ENCODE data around the gene MAMLD1.

Gene MAMLD1

GRCh38 chrX:150531467-150531866, 168.3 kb downstream of the MAMLD1 start:
- no peak for DNase-seq (ENCODE audit: low read depth in 2 of 2)

- no peak for DNase-seq (ENCODE audit: low read depth in 2 of 2)
Observed at GRCh38 chrX:150533863-150534262, 170.7 kb downstream of the MAMLD1 start.

DNA sequence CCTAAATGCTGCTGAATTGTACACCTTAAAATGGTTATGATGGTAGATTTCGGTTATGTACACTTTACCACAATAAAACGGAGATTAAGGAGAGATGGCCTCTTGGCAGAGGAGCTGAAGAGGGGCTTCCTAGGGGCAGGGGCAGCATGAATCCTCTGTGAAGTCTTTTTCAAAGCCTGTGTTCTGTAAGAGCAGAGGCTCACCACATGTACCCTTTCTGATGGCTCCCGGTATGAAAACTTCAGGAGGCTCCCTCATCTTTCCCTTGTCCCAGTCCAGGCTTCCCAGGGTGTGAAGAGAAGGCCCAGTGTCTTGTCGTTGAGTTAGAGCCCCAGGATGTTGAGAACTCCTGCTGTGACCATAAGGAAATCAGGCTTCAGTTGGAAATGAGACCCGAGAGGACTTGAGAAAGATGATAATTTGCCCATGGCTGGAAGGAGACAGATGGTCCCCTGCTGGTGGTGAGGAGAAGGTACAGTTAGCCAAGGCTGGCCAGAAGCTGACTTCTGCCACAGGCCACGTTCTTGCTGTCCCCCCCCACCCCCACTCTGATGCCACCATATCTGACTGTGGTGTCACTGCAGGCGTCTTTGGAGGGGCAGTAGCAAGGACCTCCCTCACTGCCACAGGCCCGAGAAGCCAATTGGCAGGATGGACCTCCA, 173.5 kb downstream of the MAMLD1 start:
- no peak for DNase-seq (ENCODE audit: low read depth in 2 of 2)

DNA sequence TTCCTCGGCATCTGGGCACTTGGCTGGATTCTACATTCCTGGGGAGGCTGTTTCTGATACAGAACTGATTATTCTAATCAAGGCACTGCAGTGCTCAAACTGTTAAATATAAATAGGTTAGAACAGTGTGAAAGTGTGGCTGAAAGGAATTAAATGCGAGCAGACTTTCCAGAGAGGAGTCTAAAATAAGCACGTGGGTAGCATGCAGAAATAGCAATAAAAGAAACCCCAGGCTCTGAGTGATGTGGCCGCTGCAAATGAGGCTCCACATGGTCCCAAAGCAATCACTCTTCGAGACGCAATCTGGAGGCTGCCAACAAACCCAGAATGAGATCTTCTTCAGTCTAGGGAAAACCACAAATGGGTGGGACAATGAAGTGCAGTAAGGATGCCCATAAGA, 174.7 kb downstream of the MAMLD1 start:
- no peak for DNase-seq (ENCODE audit: low read depth in 2 of 2)

DNA sequence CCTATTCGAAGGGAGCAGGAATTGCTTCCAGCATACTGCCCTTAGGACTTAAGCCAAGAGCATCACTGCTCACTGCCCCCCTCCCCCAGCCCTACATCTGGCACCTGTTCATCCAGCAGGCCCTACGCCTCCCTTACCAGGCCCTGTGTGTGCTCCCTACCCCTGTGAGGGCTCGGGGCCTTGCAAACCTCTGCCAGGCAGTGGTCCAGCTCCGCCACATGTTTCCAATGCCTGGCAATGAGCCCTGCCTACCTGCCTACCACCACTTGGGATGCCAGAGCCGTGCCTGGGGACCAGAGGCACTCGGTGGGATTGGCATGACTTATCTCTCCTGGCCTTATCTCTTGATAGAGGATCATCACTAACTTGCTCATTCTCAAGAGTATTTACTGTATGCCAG, 177.8 kb downstream of the MAMLD1 start:
- DNase-seq (ENCODE audit: low read depth in 2 of 2) = no peak

DNA sequence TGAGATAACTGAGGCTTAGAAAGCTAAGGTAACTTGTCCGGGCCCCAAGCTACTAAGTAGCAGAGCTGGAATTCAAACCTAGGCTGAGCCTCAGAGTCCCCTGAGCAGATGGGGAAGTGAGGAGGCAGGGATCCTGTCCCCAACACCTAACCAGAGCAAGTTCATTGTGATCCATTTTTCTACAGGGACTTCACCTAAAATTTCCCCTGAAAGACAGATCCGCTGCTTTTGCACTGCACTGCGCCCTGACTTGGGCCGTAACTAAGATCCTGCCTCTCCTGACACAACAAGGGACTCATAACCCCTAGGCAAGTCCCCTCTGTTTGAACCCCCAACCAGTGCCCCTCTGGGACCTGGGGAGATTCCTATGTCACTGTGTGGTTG, 179.7 kb downstream of the MAMLD1 start:
- no peak for DNase-seq (ENCODE audit: low read depth in 2 of 2)

DNA sequence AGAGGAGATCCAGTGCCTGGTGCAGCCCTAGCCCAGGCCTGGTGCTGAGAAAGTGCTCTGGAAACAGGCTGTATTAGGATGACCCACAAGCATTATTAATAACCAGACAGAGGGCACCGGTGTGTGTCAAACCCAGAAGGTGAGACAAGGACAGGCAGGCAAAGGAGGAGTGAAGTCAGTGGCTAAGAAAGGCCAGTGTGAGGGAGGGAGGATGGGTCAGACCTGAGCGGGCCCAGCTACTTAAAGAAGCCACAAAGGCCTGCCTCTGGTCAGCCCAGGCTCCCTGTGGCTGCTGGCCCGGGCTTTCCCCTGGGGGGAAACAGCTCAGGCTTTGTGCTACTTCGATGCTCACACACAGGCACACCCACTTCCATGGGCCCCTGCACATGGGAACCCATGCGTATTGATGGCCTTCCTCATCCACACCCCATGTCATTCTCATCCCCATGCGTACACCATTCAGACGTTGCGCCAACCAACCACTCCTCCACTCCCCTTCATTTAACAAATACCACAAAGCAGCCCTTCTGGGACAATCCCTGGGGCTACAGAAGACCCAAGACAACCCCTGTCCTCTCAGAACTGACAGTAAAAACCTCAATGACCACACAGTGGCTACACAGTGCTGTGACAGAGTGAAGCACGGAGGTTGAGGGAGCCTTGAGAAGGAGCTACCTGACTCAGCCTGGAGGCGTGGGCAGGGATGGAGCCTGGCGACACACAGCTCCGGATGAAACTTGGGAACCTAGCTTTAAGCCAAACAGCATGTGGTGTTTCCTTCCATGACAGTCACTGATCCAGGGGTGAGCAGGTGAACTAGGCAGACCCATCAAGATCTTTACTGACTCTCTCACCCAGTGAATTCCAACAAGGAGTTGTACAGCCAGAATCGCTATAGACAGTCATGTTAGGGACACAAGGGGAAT, 180.4 kb downstream of the MAMLD1 start:
- DNase-seq (ENCODE audit: low read depth in 2 of 2) = no peak

DNA sequence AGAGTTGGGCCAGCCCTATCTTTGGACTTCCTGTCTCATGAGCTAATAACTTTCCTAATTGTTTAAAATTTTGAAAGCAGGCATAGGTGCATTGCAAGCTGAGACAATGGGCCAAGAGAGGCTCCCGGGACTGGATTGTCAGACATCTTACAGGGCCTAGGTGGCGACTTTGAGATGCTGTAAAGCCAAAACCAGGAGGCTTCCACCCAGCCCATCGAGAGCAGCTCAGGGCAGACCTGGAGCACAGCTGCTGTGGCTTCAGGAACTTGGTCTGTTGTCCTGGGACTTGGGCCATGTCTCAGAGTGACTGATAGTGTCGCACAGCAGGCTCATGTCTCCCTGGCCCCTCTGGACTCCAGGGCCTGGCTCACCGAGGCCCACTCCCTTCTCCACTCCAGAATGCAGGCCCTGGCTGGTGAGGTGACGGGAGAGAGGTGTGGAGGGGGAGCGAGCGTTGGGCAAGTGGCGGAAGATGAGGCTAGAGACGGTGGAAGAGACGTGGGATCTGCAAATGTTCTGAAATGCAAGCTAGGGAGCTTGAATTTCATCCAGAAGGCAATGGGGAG, 181.2 kb downstream of the MAMLD1 start:
- DNase-seq (ENCODE audit: low read depth in 2 of 2) = no peak

- no peak for DNase-seq (ENCODE audit: low read depth in 2 of 2)
Observed at GRCh38 chrX:150544835-150545770, 182.0 kb downstream of the MAMLD1 start.

- DNase-seq (ENCODE audit: low read depth in 2 of 2) = no peak
Observed at GRCh38 chrX:150546711-150547153, 183.6 kb downstream of the MAMLD1 start.

DNA sequence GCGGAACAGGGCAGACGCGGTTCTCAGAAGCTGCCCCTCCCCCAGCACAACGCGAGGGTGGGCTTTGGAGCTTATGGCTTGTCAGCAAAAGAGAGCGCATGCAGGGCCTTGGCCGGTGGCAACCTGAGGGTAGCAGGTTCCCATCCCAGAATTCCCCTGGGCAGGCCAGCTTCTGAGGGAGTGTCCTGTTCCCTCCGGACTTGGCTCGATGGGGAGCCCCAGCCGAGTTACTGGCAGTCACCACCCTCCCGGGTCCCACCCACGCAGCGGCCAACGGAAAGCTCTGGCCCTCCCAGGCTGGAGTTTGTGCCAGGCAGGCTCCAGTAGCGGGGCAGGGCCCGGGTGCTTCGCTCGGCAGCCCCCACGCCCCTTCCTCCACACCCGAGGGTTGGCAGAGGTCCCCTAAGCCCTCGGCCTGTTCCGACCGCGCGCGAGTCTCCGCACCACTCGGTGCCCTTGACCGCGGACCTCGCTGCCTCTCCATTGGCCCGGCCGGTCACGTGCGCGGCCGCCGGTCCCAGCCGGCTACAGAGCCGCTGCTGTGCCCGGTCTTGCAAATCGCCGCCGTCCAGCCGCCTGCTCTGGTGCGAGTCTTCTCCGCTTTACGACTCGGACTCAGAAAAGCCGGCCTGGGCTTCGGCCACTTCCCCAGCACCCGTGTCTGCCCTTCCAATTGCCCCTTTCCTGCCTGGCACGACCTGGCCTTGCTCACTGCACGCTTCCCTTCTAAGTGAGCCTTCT, 184.4 kb downstream of the MAMLD1 start:
- no peak for DNase-seq (ENCODE audit: low read depth in 2 of 2)

- no peak for DNase-seq (ENCODE audit: low read depth in 2 of 2)
Observed at GRCh38 chrX:150548251-150548650, 185.1 kb downstream of the MAMLD1 start.

DNA sequence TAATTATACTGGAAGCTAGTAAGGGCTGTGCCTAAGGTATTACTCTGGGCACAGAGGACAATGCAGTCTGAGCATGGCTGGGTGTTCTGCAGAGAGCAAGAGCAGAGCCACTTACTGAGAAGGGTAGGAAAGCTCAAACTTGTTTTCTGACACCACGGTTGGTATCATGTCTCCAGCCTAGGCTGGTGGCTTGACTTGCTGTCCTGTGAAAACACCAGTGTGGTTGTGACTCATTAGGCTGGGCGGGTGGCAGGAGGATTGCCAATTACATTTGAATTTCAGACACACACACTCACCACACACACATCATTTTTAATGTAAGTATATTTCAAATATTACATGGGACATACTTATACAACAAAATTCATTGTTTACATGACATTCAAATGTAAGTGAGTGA, 185.6 kb downstream of the MAMLD1 start:
- no peak for DNase-seq (ENCODE audit: low read depth in 2 of 2)

DNA sequence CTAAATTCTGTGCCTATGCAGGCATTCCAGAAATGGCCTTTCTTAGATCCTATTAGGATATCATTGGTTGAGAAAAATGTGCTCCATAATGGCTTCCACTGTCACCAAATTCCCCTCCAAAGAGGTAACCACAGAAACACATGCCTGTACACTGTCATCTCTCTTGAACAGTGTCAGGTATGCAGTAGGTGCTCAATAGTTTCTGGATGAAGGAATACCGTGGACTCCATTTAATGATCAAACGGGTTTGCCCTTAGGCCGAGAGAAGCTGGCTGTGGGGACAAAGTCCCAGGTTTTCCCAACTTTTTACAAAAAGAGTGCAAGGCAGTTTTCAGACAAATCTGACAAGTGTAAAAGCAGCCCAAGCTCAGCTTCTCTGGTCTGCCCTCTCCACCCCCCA, 188.8 kb downstream of the MAMLD1 start:
- DNase-seq (ENCODE audit: low read depth in 2 of 2) = no peak

GRCh38 chrX:150558424-150558823, 195.3 kb downstream of the MAMLD1 start:
- no peak for DNase-seq (ENCODE audit: low read depth in 2 of 2)

Data from stimulated activated CD8-positive, alpha-beta memory T cell treated with anti-CD3 and anti-CD28 coated beads, Interleukin-15, amount 100 ng/mL, for 48 hours (primary cell).